GM18867 (cell line): ENCODE data around the gene MGA.

Source experiments
- ATAC-seq: cut with Tn5 transposase; IDR thresholded peaks from one replicate; pipeline ENCODE4 v1.9.1; 2021; ENCODE audit warnings: mild to moderate bottlenecking, moderate library complexity; ENCODE audit not compliant: unreplicated experiment

Gene MGA

GRCh38 chr15:41780266-41780665 lies 120.1 kb downstream of the MGA start:
- ATAC-seq = no peak

- no peak for ATAC-seq
These were observed 120.5 kb downstream of the MGA start for GRCh38 chr15:41780727-41781126.

GRCh38 chr15:41782371-41783282 lies 122.4 kb downstream of the MGA start:
- no peak for ATAC-seq

- ATAC-seq = no peak
These were observed 123.1 kb downstream of the MGA start for GRCh38 chr15:41783296-41783695.

GRCh38 chr15:41788262-41788661 lies 128.1 kb downstream of the MGA start:
- ATAC-seq = no peak

- ATAC-seq = no peak
These were observed 129.0 kb downstream of the MGA start for GRCh38 chr15:41789236-41789635.

- ATAC-seq = no peak
These were observed 129.5 kb downstream of the MGA start for GRCh38 chr15:41789662-41790061.

GRCh38 chr15:41790169-41790568 lies 130.0 kb downstream of the MGA start:
- ATAC-seq = no peak

- no peak for ATAC-seq
These were observed 130.7 kb downstream of the MGA start for GRCh38 chr15:41790756-41791546.

- ATAC-seq = no peak
These were observed 131.3 kb downstream of the MGA start for GRCh38 chr15:41791547-41791937.

- ATAC-seq = no peak
These were observed 131.9 kb downstream of the MGA start for GRCh38 chr15:41792000-41792637.

GRCh38 chr15:41794081-41794480 lies 133.9 kb downstream of the MGA start:
- ATAC-seq = no peak

GRCh38 chr15:41795996-41796856 lies 136.0 kb downstream of the MGA start:
- no peak for ATAC-seq

GRCh38 chr15:41797201-41797944 lies 137.2 kb downstream of the MGA start:
- ATAC-seq = no peak

GRCh38 chr15:41798607-41799487 lies 138.6 kb downstream of the MGA start:
- no peak for ATAC-seq

- ATAC-seq = no peak
These were observed 139.2 kb downstream of the MGA start for GRCh38 chr15:41799488-41799805.

GRCh38 chr15:41801185-41801584 lies 141.0 kb downstream of the MGA start:
- ATAC-seq = no peak

- ATAC-seq = no peak
These were observed 141.7 kb downstream of the MGA start for GRCh38 chr15:41801850-41802455.

GRCh38 chr15:41804361-41804760 lies 144.2 kb downstream of the MGA start:
- ATAC-seq = no peak
